Measurements from ENCODE around the gene GDPD3.
"Not testable (repeated sequence)": the region's sequence is repeated elsewhere in the genome, so short reads cannot be mapped to it uniquely, and the experiment has no call there.

The GDPD3 gene

GRCh38 chr16:30122604-30123160 lies 9.3 kb upstream of the GDPD3 start:
- peak; percentile 65 for DNase-seq

- no peak for DNase-seq
Measured at GRCh38 chr16:30121741-30122571, 8.6 kb upstream of the GDPD3 start.

- no peak for DNase-seq
Measured at GRCh38 chr16:30120340-30121105, 7.2 kb upstream of the GDPD3 start.

GRCh38 chr16:30119428-30119827 lies 6.1 kb upstream of the GDPD3 start:
- DNase-seq = no peak

- DNase-seq = no peak
Measured at GRCh38 chr16:30117768-30118167, 4.4 kb upstream of the GDPD3 start.

GRCh38 chr16:30116291-30117207 lies 3.2 kb upstream of the GDPD3 start:
- no peak for DNase-seq

- no peak for DNase-seq
Measured at GRCh38 chr16:30115238-30115637, 1.9 kb upstream of the GDPD3 start.

- DNase-seq = not testable (repeated sequence)
Measured at GRCh38 chr16:30114833-30115232, 1.5 kb upstream of the GDPD3 start.

- no peak for DNase-seq
Measured at GRCh38 chr16:30114411-30114810, 1.1 kb upstream of the GDPD3 start.

GRCh38 chr16:30113711-30114333 lies 485 bp upstream of the GDPD3 start:
- no peak for DNase-seq

- peak; percentile 90 for DNase-seq
Measured at GRCh38 chr16:30112197-30113030, 923 bp downstream of the GDPD3 start.

- DNase-seq = no peak
Measured at GRCh38 chr16:30110661-30111060, 2.7 kb downstream of the GDPD3 start.

- DNase-seq = no peak
Measured at GRCh38 chr16:30108059-30108850, 5.1 kb downstream of the GDPD3 start.

GRCh38 chr16:30104492-30104891 lies 8.8 kb downstream of the GDPD3 start:
- DNase-seq = no peak

GRCh38 chr16:30104090-30104489 lies 9.2 kb downstream of the GDPD3 start:
- DNase-seq = no peak

GRCh38 chr16:30096862-30097563 lies 16.3 kb downstream of the GDPD3 start:
- DNase-seq = no peak

- peak; percentile 91 for DNase-seq
Measured at GRCh38 chr16:30096105-30096861, 17.1 kb downstream of the GDPD3 start, which contains the start of gene YPEL3. Gene YPEL3, minus strand, starts transcription at chr16:30096213. Its CDS starts 731 bp downstream, at chr16:30095482.

GRCh38 chr16:30095166-30096078 lies 17.9 kb downstream of the GDPD3 start:
- no peak for DNase-seq

Data from activated CD8-positive, alpha-beta memory T cell treated with anti-CD3 and anti-CD28 coated beads, Interleukin-2, amount 50 U/mL, for 48 hours (primary cell).